Measurements from ENCODE around the gene CA12.

DNA sequence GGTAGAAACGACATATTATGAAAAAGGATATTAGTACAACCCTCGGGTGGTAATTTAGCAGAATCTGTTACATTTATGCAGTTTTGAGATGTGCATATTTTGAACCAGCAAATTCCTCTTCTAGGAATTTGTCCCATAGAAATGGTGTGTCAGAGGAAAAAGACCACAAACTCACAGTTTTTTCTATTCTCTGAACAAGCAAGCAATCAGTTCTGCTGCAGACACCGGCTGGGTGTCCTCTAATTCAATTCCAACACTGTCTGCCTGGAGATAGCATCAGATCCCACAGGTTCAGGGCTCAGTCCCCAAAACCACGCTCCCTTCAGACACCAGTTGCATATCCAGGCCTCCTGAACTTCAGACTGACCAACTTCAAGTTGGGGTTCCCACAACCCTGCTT, 67.8 kb downstream of the CA12 start:
- TF ChIP-seq, protein P1, sequence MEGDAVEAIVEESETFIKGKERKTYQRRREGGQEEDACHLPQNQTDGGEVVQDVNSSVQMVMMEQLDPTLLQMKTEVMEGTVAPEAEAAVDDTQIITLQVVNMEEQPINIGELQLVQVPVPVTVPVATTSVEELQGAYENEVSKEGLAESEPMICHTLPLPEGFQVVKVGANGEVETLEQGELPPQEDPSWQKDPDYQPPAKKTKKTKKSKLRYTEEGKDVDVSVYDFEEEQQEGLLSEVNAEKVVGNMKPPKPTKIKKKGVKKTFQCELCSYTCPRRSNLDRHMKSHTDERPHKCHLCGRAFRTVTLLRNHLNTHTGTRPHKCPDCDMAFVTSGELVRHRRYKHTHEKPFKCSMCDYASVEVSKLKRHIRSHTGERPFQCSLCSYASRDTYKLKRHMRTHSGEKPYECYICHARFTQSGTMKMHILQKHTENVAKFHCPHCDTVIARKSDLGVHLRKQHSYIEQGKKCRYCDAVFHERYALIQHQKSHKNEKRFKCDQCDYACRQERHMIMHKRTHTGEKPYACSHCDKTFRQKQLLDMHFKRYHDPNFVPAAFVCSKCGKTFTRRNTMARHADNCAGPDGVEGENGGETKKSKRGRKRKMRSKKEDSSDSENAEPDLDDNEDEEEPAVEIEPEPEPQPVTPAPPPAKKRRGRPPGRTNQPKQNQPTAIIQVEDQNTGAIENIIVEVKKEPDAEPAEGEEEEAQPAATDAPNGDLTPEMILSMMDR (IDR thresholded peaks at IDR 0.05) = no peak
- no peak for TF ChIP-seq POLR2A (IDR thresholded peaks at IDR 0.05)
- no peak for TF ChIP-seq POLR2AphosphoS5 (IDR thresholded peaks at IDR 0.05)
